HepG2 (cell line): Measurements from ENCODE around the gene NAB2. TPM values are rescaled to one million over a fixed set of nuclear protein-coding genes. Genes with fewer than 3 reads are reported as not detected.

Experiments used
- CEBPZ ChIP-seq: IDR thresholded peaks from 2 replicates; pipeline ENCODE4 v1.6.1; 2012; ENCODE audit warnings: low read length, improper control_type of control experiment
- CSRNP2 ChIP-seq: sonication (generic); formaldehyde crosslinking; conservative IDR thresholded peaks from 2 replicates; pipeline ENCODE4 v1.8.0; 2022; ENCODE audit warnings: low read depth, missing genetic modification reagents
- FOXA1 ChIP-seq, 2 experiments: fragments of 450-650 bp in 1 of 2; sonication (generic) in 1 of 2; formaldehyde crosslinking in 1 of 2; IDR thresholded peaks; 2 replicates each; pipeline versions ENCODE4 v1.4.0 to v1.6.1; 2016 to 2020; ENCODE audit warnings: missing genetic modification reagents in 1 of 2
- NR2F6 ChIP-seq, 2 experiments: IDR thresholded peaks; 2 replicates each; pipeline ENCODE4 v1.6.1; 2016; ENCODE audit warnings: antibody characterized with exemption in 1 of 2, mild to moderate bottlenecking in 1 of 2
- PATZ1 ChIP-seq: sonication (generic); formaldehyde crosslinking; IDR thresholded peaks from 2 replicates; pipeline ENCODE4 v1.4.0; 2020; ENCODE audit warnings: missing genetic modification reagents
- PAXIP1 ChIP-seq: sonication (generic); formaldehyde crosslinking; conservative IDR thresholded peaks from 2 replicates; pipeline ENCODE4 v1.4.0; 2020; ENCODE audit warnings: mild to moderate bottlenecking, missing genetic modification reagents, moderate library complexity
- POLR2AphosphoS5 ChIP-seq: IDR thresholded peaks from 2 replicates; pipeline ENCODE4 v1.6.1; 2012; ENCODE audit warnings: low read depth, low read length
- SNAPC4 ChIP-seq: sonication (generic); formaldehyde crosslinking; IDR thresholded peaks from 2 replicates; pipeline ENCODE4 v1.4.0; 2020; ENCODE audit warnings: mild to moderate bottlenecking, missing genetic modification reagents
- SP1 ChIP-seq, 2 experiments: fragments of 450-650 bp in 1 of 2; sonication (generic) in 1 of 2; formaldehyde crosslinking in 1 of 2; IDR thresholded peaks; 2 replicates each; pipeline versions ENCODE4 v1.4.0 to v1.6.1; 2016 to 2020; ENCODE audit warnings: missing genetic modification reagents in 1 of 2
- SPEN ChIP-seq: sonication (generic); formaldehyde crosslinking; IDR thresholded peaks from 2 replicates; pipeline ENCODE4 v1.5.1; 2020; ENCODE audit warnings: low read depth, mild to moderate bottlenecking, missing genetic modification reagents
- SRF ChIP-seq: IDR thresholded peaks from 2 replicates; pipeline ENCODE4 v1.6.1; 2011; ENCODE audit warnings: mild to moderate bottlenecking, low read depth, low read length, moderate library complexity
- ZMYM3 ChIP-seq: sonication (generic); formaldehyde crosslinking; IDR thresholded peaks from 2 replicates; pipeline ENCODE4 v1.5.1; 2020; ENCODE audit warnings: mild to moderate bottlenecking, missing genetic modification reagents
- polyA plus RNA-seq, 8 experiments: library from polyadenylated mRNA; depleted of rRNA in 3 of 8; stranded (reverse) in 7 of 8; unstranded in 1 of 8; fragments of >200 nt; fragmentation: Illumina TruSeq in 4 of 8; extraction: Trizol in 4 of 8; gene quantifications; 2 replicates each; pipeline versions ENCODE4 v1.2.1 to v1.2.3, GENCODE V29; 2011 to 2016; ENCODE audit warnings: low read depth in 4 of 8, missing spikeins in 1 of 8, mixed read lengths in 1 of 8; ENCODE audit not compliant: insufficient read depth in 1 of 8
- total RNA-seq, 5 experiments: library from RNA; depleted of rRNA; stranded (reverse); fragments of >200 nt; fragmentation: Illumina TruSeq; extraction: Trizol; gene quantifications; 2 replicates each; pipeline ENCODE4 v1.2.3, GENCODE V29; 2016; ENCODE audit warnings: low read depth in 1 of 5

Gene NAB2
- total and polyA plus RNA-seq, 2 of the 13 experiments (the other 11 are each of a cell fraction or from before 2014, with no cell fraction given) = 11.7 to 12.9 TPM

- TF ChIP-seq CEBPZ (no peak), SRF (no peak), PAXIP1 (0 out of 2 replicates have a peak, but pooled peaks have one; percentile 14), POLR2AphosphoS5 (no peak), SPEN (no peak), FOXA1 (IDR thresholded peaks at IDR 0.05) (no peak), FOXA1 (CRISPR knock-in tag; IDR thresholded peaks at IDR 0.05) (peak; percentile 18; the same call in 1 of the 2 replicates), NR2F6 (IDR thresholded peaks at IDR 0.05) (peak; percentile 65), NR2F6 (CRISPR knock-in tag; IDR thresholded peaks at IDR 0.05) (peak; percentile 60; the same call in 1 of the 2 replicates), SP1 (IDR thresholded peaks at IDR 0.05) (no peak), SP1 (CRISPR knock-in tag; IDR thresholded peaks at IDR 0.05) (no peak), SNAPC4 (CRISPR knock-in tag) (no peak), PATZ1 (CRISPR knock-in tag) (peak; percentile 41; the same call in 1 of the 2 replicates), ZMYM3 (peak; percentile 33; the same call in 1 of the 2 replicates), CSRNP2 (no peak)
These were observed 44.2 kb downstream of the NAB2 start (continued) for GRCh38 chr12:57133013-57133569.
